ENCODE data around the gene KIF21B.
"Not testable (repeated sequence)": the region's sequence is repeated elsewhere in the genome, so short reads cannot be mapped to it uniquely, and the experiment has no call there.

Gene KIF21B

GRCh38 chr1:200971955-200972711, 51.4 kb downstream of the KIF21B start:
- peak; percentile 14 to 19 for DNase-seq (ENCODE audit: low read depth in 2 of 2)

DNA sequence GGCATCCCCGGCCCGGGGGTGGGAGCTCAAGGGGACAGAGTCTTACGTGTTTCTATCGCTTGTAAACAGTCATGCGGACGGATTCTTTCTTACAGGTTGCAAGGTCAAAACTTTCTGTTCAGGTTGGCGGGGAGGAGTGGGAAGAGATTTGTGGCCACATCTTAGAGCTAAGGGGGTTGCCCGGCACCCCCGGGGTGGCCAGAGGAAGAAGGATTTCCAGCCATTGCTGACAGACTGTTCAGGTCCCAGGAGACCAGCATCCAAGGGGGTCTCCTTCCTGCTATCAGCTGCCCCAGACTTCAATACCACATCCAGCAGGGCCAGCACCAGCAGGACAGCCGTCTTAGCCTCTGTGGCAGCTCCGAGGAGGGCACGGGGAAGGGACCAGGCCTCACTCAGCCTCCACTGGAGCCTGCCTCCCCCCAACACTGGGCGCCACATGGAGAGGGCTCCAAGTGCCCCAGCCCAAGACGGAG, 52.0 kb downstream of the KIF21B start:
- DNase-seq (ENCODE audit: low read depth in 2 of 2), result no peak

DNA sequence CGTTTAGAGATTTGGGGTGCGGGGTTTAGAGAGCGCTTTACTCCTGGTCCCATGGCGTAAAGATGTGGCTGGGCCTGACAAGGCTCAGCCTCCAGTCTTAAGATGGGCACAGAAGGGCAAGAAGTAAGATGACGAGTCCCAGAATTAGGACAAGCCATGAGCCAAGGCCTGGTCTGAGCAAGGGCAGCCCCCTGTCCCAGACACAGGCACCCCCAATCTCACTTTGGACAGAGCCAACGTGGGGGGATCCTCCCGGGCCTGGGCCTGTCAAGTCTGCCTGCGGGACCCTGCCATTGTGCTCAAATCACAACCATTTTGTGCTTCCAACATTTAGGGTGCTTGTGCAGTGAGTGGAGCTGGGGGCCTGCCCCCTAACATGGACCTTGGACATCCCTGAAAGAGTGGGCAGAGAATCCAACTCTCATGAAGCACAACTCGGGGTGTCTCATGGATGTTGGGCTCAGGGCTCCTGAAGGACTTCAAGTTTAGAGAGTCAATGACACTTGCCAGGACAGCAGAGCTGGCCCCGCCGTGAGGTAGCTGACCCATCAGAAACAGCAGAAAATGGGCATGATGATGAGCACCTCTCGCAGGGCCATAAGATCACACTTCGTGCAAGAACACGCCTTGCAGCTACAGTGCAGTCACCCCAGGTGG, 52.6 kb downstream of the KIF21B start:
- no peak for DNase-seq (ENCODE audit: low read depth in 2 of 2)

DNA sequence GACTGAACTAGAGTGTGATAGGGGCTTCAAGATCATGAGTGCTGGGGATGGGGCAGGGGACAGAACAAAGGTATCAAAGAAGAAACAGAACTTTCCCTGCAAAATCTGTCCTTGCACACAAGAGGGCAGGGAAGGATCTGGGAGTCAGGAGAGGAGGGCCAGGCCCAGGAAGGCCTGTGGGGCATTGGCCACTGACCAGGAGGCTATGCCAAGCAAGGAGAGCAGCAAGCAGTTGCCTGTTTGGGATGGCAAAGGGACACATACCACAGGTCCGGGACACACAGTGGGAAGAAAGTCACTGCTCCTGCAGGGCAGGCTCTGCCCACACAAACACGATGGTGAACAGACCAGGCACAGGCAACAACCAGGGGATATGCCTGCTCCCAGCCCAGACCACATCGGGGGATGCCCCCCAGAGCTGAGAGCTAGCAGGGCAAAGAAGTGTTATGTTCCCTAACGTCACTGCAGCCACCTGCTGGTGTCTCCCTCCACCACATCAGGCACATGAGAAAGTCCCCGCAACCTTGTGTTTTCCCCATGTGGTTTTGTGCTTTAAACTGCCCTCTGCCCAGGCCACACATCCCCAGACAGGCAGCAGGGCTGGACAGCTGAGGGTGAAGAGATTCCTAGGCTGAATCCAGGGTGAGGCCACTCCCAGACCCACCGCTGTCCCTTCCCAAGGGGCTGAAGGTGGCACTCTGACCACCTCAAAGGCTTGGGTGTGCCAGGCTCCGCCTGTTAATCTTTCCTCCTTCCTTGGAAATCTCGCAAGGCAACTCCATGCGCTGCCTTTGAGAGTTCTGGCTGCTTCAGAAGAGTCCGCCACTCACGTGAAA, 53.6 kb downstream of the KIF21B start:
- DNase-seq (ENCODE audit: low read depth in 2 of 2), result no peak

GRCh38 chr1:200968469-200969410, 54.8 kb downstream of the KIF21B start:
- DNase-seq (ENCODE audit: low read depth in 2 of 2), result no peak

DNA sequence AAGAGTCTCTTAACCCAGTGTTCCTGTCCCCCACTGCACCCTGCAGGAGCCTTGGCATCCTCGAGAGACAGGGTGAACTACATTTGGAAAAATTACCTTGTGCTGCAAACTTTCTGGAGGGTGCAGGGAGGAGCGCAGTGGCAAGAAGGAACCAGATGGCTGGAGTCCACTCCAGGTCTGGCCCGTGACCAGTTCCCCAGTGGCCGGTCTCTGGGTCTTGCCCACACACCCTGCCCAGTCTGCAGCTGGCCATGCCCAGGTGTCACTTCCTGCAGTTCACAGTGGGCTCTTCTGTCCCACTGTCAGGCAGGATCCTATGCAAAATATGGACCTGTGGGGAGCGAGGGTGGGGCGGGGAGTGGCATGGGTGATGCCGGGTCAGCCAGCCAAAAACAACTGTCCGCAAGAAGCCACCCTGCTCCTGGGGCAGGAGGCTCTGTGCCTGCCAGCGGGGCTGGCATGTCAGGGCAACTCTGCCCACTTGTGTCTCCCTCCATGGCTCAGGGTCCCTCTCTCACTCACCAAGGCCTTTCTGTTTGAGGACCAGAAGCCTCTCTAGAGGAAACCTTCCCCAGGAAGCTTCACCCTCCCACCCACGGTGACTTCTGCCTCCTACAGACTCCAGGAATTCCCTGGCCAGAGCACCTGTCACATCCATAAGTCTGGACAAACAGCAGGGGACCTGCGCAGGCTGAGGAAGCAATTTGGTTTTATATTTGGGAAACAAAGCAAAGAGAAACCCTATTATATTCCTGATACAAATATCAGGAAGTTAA, 55.6 kb downstream of the KIF21B start:
- no peak for DNase-seq (ENCODE audit: low read depth in 2 of 2)

DNA sequence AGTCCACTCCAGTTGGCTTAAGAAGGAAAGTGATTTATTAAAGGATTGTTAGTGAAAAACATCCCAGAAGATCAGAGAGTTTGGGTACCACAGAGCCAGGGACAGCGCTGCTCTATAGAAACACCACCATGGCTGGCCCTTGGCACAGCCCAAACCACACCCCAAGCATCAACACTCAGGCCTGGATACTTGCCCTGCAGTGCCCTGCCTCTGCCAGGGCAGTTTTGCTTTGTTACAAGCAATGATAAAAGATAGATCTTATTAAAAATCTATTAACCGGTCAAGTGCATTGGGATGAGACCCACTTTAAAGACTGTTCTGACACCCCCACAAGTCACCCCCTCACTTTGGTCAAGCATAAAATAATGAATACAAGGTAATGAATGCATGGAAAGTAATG, 56.6 kb downstream of the KIF21B start:
- DNase-seq (ENCODE audit: low read depth in 2 of 2), result no peak

DNA sequence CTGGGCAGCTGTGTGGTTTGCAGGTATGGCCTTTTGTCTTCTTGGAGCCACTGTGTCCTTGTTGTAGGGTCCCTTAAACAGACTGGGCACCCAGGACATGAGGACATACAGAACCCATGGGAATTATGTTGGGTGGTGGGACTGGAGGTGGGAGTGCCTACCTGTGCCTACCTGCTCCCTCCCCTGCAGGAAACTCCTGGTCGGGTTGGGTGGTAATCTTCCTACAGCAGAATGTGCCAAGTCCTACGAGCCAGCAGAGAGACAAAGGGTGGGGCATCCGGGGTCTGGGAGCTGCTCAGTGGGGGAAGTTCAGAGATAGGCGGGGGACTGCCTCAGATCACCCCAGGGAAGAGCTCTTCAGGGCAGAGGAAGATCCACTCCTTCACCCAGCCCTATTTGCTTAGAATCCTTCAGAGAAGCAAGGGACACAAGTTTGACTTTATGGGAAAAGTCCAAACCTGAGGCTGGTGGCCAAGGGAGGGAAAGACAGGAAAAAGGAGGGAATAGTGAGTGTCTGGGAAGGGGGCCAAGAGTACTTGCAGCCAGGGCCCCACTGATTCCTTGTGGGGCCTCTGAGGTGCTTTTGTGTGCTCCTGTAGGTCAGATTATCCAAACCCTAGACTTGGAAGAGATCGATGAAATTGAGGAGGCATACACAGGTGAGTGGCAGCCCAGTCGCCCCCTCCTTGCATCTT, 58.3 kb downstream of the KIF21B start:
- no peak for DNase-seq (ENCODE audit: low read depth in 2 of 2)

- DNase-seq (ENCODE audit: low read depth in 2 of 2), result not testable (repeated sequence)
These were observed 59.6 kb downstream of the KIF21B start for GRCh38 chr1:200963888-200964287.

- no peak for DNase-seq (ENCODE audit: low read depth in 2 of 2)
These were observed 60.4 kb downstream of the KIF21B start for GRCh38 chr1:200963076-200963475.

DNA sequence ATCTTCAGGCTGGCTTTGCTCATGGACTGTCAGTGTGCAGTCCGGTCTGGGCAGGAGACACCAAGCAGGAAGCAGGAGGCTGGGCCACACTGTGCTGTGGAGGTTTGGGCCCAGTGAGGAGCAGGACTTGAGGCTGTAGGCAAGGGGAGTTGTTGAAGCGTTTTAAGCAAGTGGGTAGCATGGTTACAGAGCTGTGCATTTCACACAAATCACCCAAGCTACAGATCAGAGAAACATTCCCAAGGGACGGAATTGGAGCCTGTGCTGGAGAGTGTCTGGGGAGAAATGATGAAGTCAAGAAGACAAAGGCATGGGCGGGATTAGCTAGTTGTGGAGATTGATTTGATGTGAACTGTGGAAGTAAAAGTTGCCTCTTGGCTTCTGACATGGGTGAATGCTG, 60.9 kb downstream of the KIF21B start:
- DNase-seq (ENCODE audit: low read depth in 2 of 2), result no peak

DNA sequence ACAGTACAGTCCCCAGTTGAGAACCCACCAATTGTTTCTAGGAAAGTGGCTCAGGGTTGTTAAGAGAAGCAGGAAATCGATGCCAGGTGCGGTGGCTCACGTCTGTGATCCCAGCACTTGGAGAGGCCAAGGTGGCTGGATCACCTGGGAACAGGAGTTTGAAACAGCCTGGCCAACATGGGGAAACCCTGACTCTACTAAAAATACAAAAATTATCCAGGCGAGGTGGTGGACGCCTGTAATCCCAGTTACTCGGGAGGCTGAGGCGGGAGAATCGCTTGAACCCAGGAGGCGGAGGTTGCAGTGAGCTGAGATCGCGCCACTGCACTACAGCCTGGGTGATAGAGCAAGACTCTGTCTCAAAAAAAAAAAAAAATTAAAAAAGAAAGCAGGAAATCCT, 61.4 kb downstream of the KIF21B start:
- not testable (repeated sequence) for DNase-seq (ENCODE audit: low read depth in 2 of 2)

DNA sequence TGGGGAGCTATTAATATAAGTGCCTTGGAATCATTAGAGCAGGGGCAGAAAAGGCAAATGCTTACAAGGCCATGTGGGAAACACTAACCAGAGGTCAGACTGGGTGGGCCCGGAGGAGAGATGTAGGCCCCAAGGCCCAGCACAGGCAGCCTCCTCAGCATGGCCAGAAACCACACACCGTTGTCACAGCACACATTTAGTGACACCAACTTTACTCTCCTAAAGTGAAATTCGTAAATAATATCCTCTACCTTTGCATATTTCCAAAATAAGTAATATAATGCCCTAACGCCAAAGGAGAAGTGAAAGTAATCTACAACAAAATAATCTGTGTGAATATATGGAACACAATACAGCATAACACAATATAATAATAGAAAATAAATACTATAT, 62.6 kb downstream of the KIF21B start:
- DNase-seq (ENCODE audit: low read depth in 2 of 2), result no peak

DNA sequence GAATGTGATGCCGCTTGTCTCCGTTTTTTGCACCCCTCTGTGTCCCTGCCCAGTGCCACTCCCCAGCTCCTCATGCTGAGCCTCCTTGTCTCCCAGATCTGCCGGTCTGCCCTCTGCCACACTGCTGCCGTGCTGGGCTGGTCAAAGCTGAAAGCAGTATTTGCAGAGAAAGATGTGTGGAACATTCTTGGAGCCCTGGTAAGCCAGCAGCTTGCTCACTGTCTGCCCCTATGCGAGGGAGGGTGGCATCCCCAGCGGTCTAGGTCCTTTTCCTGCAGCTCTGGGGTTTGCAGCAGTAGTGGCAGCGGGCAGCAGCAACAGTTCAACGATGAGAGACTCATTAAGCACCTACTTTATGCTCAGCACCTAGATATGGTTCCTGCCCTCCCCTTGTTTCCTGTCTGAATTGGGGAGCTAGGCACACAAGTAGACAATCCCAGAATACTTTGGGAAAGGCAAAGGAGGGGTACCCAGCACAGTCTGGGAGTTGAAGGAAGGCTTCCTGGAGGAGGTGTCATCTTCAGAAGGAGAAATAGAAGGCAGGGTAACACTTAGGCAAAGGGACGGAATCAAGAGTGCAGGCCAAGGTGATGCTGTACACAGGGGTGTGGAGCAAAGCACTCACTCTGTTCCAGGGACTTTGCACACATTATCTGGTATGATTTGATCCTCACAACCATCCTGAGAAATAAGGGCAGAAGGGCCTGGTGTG, 63.1 kb downstream of the KIF21B start:
- DNase-seq (ENCODE audit: low read depth in 2 of 2), result no peak

GRCh38 chr1:200959411-200959921, 64.0 kb downstream of the KIF21B start:
- no peak for DNase-seq (ENCODE audit: low read depth in 2 of 2)

- DNase-seq (ENCODE audit: low read depth in 2 of 2), result no peak
These were observed 64.9 kb downstream of the KIF21B start for GRCh38 chr1:200958597-200958996.

- no peak for DNase-seq (ENCODE audit: low read depth in 2 of 2)
These were observed 69.1 kb downstream of the KIF21B start for GRCh38 chr1:200954434-200954833.

DNA sequence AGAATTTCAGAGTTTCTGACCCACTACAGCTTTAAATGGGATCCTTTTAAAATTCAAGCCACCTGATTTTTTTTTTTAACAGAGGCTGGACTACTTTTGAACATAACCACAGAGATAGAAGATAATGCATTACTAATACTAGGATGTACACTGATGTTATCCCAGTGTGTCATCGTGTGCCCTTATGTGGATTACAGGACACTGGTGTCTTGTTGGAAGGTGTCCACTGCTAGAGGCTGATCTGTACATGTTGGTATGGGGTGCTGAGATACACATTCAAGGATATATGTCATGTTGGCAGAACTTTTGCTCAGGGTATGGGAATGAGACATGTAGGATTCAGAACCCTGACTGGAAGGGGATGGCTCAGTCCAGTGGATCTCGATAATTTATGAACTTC, 72.5 kb downstream of the KIF21B start:
- DNase-seq (ENCODE audit: low read depth in 2 of 2), result no peak

- DNase-seq (ENCODE audit: low read depth in 2 of 2), result no peak
These were observed 73.9 kb downstream of the KIF21B start for GRCh38 chr1:200949626-200950025.
